ENCODE results near the gene AGGF1.

- TF ChIP-seq, protein P1, sequence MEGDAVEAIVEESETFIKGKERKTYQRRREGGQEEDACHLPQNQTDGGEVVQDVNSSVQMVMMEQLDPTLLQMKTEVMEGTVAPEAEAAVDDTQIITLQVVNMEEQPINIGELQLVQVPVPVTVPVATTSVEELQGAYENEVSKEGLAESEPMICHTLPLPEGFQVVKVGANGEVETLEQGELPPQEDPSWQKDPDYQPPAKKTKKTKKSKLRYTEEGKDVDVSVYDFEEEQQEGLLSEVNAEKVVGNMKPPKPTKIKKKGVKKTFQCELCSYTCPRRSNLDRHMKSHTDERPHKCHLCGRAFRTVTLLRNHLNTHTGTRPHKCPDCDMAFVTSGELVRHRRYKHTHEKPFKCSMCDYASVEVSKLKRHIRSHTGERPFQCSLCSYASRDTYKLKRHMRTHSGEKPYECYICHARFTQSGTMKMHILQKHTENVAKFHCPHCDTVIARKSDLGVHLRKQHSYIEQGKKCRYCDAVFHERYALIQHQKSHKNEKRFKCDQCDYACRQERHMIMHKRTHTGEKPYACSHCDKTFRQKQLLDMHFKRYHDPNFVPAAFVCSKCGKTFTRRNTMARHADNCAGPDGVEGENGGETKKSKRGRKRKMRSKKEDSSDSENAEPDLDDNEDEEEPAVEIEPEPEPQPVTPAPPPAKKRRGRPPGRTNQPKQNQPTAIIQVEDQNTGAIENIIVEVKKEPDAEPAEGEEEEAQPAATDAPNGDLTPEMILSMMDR (IDR thresholded peaks at IDR 0.05; ENCODE audit: borderline replicate concordance, extremely low read depth, low read length, poor library complexity, severe bottlenecking), result no peak
- TF ChIP-seq EZH2 (IDR thresholded peaks at IDR 0.05; ENCODE audit: borderline replicate concordance, low read depth, low read length, severe bottlenecking), result no peak
Measured at GRCh38 chr5:77080905-77081304, 50.7 kb downstream of the AGGF1 start.
